NCI-H146 (cell line): ENCODE measurements around the gene GFI1B.
"Not testable (repeated sequence)": the region's sequence is repeated elsewhere in the genome, so short reads cannot be mapped to it uniquely, and the experiment has no call there.

Experiments used
- DNase-seq: peaks from one replicate; lab custom pipeline; 2025; lab: John Stamatoyannopoulos, UW

The GFI1B gene

GRCh38 chr9:133014696-133015095 is 36.2 kb downstream of the GFI1B start:
- no peak for DNase-seq

- DNase-seq, result peak; percentile 29
Measured at GRCh38 chr9:133023117-133023890, 44.8 kb downstream of the GFI1B start.

- no peak for DNase-seq
Measured at GRCh38 chr9:133026426-133026825, 47.9 kb downstream of the GFI1B start.

GRCh38 chr9:133027134-133027533 is 48.6 kb downstream of the GFI1B start:
- no peak for DNase-seq

GRCh38 chr9:133028221-133028620 is 49.7 kb downstream of the GFI1B start:
- DNase-seq, result no peak

GRCh38 chr9:133029994-133030316 is 51.5 kb downstream of the GFI1B start:
- DNase-seq, result no peak

GRCh38 chr9:133030317-133031129 is 52.0 kb downstream of the GFI1B start, which contains the start of gene GTF3C5:
Gene GTF3C5, plus strand, starts transcription at chr9:133030997. Its CDS starts 15 bp downstream, at chr9:133031012.
- peak; percentile 97 for DNase-seq

- DNase-seq, result no peak
Measured at GRCh38 chr9:133031130-133031422, 52.6 kb downstream of the GFI1B start.

- DNase-seq, result no peak
Measured at GRCh38 chr9:133031496-133031911, 53.0 kb downstream of the GFI1B start.

- DNase-seq, result no peak
Measured at GRCh38 chr9:133032171-133032570, 53.7 kb downstream of the GFI1B start.

GRCh38 chr9:133035669-133036068 is 57.2 kb downstream of the GFI1B start:
- no peak for DNase-seq

GRCh38 chr9:133037775-133038515 is 59.5 kb downstream of the GFI1B start:
- DNase-seq, result no peak

GRCh38 chr9:133040892-133041479 is 62.5 kb downstream of the GFI1B start:
- not testable (repeated sequence) for DNase-seq
